Measurements from ENCODE around the gene DCTD. TPM values are rescaled to one million over a fixed set of nuclear protein-coding genes. Genes with fewer than 3 reads are reported as not detected.

DCTD gene
- total RNA-seq, 1 donor from 2014 or later: 93.7 TPM

- Mint-ChIP-seq H3K27ac (no peak overlapping the region), H3K27me3 (ENCODE audit: low read depth) (no peaks in the 10 kb centered on the region), H3K4me3 (no peak overlapping the region), H3K4me1 (no peaks in the 10 kb centered on the region), H3K36me3 (peaks cover 6% of the 10 kb centered on the region), H3K9me3 (no peaks in the 10 kb centered on the region)
- no peak for DNase-seq (ENCODE audit: low spot score in 2 of 2, unreplicated experiment in 2 of 2)
- no peak for TF ChIP-seq CTCF (IDR thresholded peaks at IDR 0.05; ENCODE audit: unreplicated experiment)
Measured at GRCh38 chr4:182874797-182875345, 42.3 kb downstream of the DCTD start.

GRCh38 chr4:182874304-182874751 is 42.9 kb downstream of the DCTD start:
- H3K9me3 Mint-ChIP-seq: no peaks in the 10 kb centered on the region
- H3K4me3 Mint-ChIP-seq: no peak overlapping the region
- H3K4me1 Mint-ChIP-seq: no peaks in the 10 kb centered on the region
- DNase-seq (ENCODE audit: low spot score in 2 of 2, unreplicated experiment in 2 of 2): no peak
- H3K27me3 Mint-ChIP-seq (ENCODE audit: low read depth): no peaks in the 10 kb centered on the region
- TF ChIP-seq CTCF (IDR thresholded peaks at IDR 0.05; ENCODE audit: unreplicated experiment): no peak
- H3K27ac Mint-ChIP-seq: no peak overlapping the region
- peaks cover 6% of the 10 kb centered on the region for H3K36me3 Mint-ChIP-seq

GRCh38 chr4:182873726-182874125 is 43.5 kb downstream of the DCTD start:
- Mint-ChIP-seq H3K4me1 (no peaks in the 10 kb centered on the region), H3K36me3 (peaks cover 6% of the 10 kb centered on the region), H3K4me3 (no peak overlapping the region), H3K27ac (no peak overlapping the region), H3K27me3 (ENCODE audit: low read depth) (no peaks in the 10 kb centered on the region), H3K9me3 (no peaks in the 10 kb centered on the region)
- no peak for DNase-seq (ENCODE audit: low spot score in 2 of 2, unreplicated experiment in 2 of 2)
- no peak for TF ChIP-seq CTCF (IDR thresholded peaks at IDR 0.05; ENCODE audit: unreplicated experiment)

- Mint-ChIP-seq H3K4me1 (no peaks in the 10 kb centered on the region), H3K36me3 (peaks cover 6% of the 10 kb centered on the region), H3K27ac (no peak overlapping the region), H3K9me3 (no peaks in the 10 kb centered on the region), H3K27me3 (ENCODE audit: low read depth) (no peaks in the 10 kb centered on the region), H3K4me3 (no peak overlapping the region)
- TF ChIP-seq CTCF (IDR thresholded peaks at IDR 0.05; ENCODE audit: unreplicated experiment): no peak
- no peak for DNase-seq (ENCODE audit: low spot score in 2 of 2, unreplicated experiment in 2 of 2)
Measured at GRCh38 chr4:182873289-182873688, 43.9 kb downstream of the DCTD start.

- no peaks in the 10 kb centered on the region for H3K9me3 Mint-ChIP-seq
- no peak overlapping the region for H3K27ac Mint-ChIP-seq
- H3K36me3 Mint-ChIP-seq: peaks cover 6% of the 10 kb centered on the region
- no peak overlapping the region for H3K4me3 Mint-ChIP-seq
- H3K27me3 Mint-ChIP-seq (ENCODE audit: low read depth): no peaks in the 10 kb centered on the region
- no peaks in the 10 kb centered on the region for H3K4me1 Mint-ChIP-seq
- no peak for TF ChIP-seq CTCF (IDR thresholded peaks at IDR 0.05; ENCODE audit: unreplicated experiment)
- no peak for DNase-seq (ENCODE audit: low spot score in 2 of 2, unreplicated experiment in 2 of 2)
Measured at GRCh38 chr4:182872886-182873285, 44.3 kb downstream of the DCTD start.

- no peak overlapping the region for H3K27ac Mint-ChIP-seq
- H3K9me3 Mint-ChIP-seq: no peaks in the 10 kb centered on the region
- H3K36me3 Mint-ChIP-seq: no peaks in the 10 kb centered on the region
- no peak overlapping the region for H3K4me3 Mint-ChIP-seq
- no peaks in the 10 kb centered on the region for H3K27me3 Mint-ChIP-seq (ENCODE audit: low read depth)
- no peak for DNase-seq (ENCODE audit: low spot score in 2 of 2, unreplicated experiment in 2 of 2)
- peaks cover 7% of the 10 kb centered on the region for H3K4me1 Mint-ChIP-seq
- TF ChIP-seq CTCF (IDR thresholded peaks at IDR 0.05; ENCODE audit: unreplicated experiment): no peak
Measured at GRCh38 chr4:182871616-182872015, 45.6 kb downstream of the DCTD start.

Measured in mesothelial cell of epicardium (in vitro differentiated cells).